H1 (cell line): ENCODE measurements around the gene UTRN. TPM values are rescaled to one million over a fixed set of nuclear protein-coding genes. Genes with fewer than 3 reads are reported as not detected.

Experiments
- CTCF ChIA-PET: fragments of 300-600 bp; sonication (Branson Sonifier 250); formaldehyde crosslinking; loops from one replicate; lab custom pipeline; 2021; ENCODE audit not compliant: partially characterized antibody; lab: Charles Lee
- POLR2A ChIA-PET: fragments of 300-600 bp; sonication (Branson Sonifier 250); formaldehyde crosslinking; loops from one replicate; lab custom pipeline; 2021; ENCODE audit warnings: inconsistent platforms; ENCODE audit not compliant: partially characterized antibody; lab: Charles Lee
- DNase-seq, 2 experiments: peaks; one replicate each; pipeline versions ENCODE4 v3.0.0 to v3.0.0-alpha.2; 2010 to 2022; ENCODE audit warnings: low spot score in 2 of 2, low read depth in 1 of 2, mixed read lengths in 1 of 2
- FAIRE-seq: peaks from 2 replicates; lab custom pipeline; 2011; peaks lifted over from hg19 to GRCh38; lab: Jason Lieb, UNC
- H2AFZ ChIP-seq: 2 replicates; pipeline ENCODE4 v1.8.1; 2012; ENCODE audit warnings: low read length, inconsistent platforms
- H2AK5ac ChIP-seq: 2 replicates; pipeline ENCODE4 v1.6.1; 2013; ENCODE audit warnings: low read depth, low read length
- H2BK120ac ChIP-seq: replicated peaks from 2 replicates; pipeline ENCODE3; 2013; ENCODE audit warnings: low read depth, low read length, inconsistent platforms
- H2BK12ac ChIP-seq: 2 replicates; pipeline ENCODE4 v1.6.1; 2013; ENCODE audit warnings: low read depth, low read length
- H2BK15ac ChIP-seq: 2 replicates; pipeline ENCODE4 v1.6.1; 2013; ENCODE audit warnings: low read length
- H2BK20ac ChIP-seq: 2 replicates; pipeline ENCODE4 v1.6.1; 2013; ENCODE audit warnings: low read length
- H2BK5ac ChIP-seq: 2 replicates; pipeline ENCODE4 v1.6.1; 2013; ENCODE audit warnings: low read depth, low read length
- H3K14ac ChIP-seq: 2 replicates; pipeline ENCODE4 v1.6.1; 2013; ENCODE audit warnings: inconsistent platforms; ENCODE audit not compliant: insufficient read length
- H3K18ac ChIP-seq: 2 replicates; pipeline ENCODE4 v1.6.1; 2013; ENCODE audit warnings: low read length; ENCODE audit errors: extremely low read depth
- H3K23ac ChIP-seq: 2 replicates; pipeline ENCODE4 v1.6.1; 2013; ENCODE audit warnings: inconsistent platforms; ENCODE audit not compliant: insufficient read length
- H3K23me2 ChIP-seq: 2 replicates; pipeline ENCODE4 v1.6.1; 2013; ENCODE audit warnings: low read depth, low read length
- H3K27ac ChIP-seq: 2 replicates; pipeline ENCODE4 v1.6.1; 2011; ENCODE audit warnings: low read depth, low read length, inconsistent platforms
- H3K27me3 ChIP-seq, 4 experiments: replicated peaks in 1 of 4; 1 replicate in 1 of 4; 2 replicates in 3 of 4; pipeline versions ENCODE4 v1.6.1 to v1.8.1; 2011 to 2013; ENCODE audit warnings: low read length in 3 of 4, mild to moderate bottlenecking in 3 of 4, inconsistent platforms in 2 of 4, mixed read lengths in 2 of 4, moderate library complexity in 1 of 4; ENCODE audit not compliant: control insufficient read depth in 3 of 4, insufficient read depth in 3 of 4; ENCODE audit errors: extremely low read depth in 1 of 4
- H3K36me3 ChIP-seq, 4 experiments: 2 replicates each; pipeline versions ENCODE4 v1.6.1 to v1.8.1; 2011 to 2013; ENCODE audit warnings: mild to moderate bottlenecking in 4 of 4, low read length in 3 of 4, moderate library complexity in 2 of 4, control low read depth in 1 of 4, inconsistent platforms in 1 of 4; ENCODE audit not compliant: insufficient read depth in 4 of 4, control insufficient read depth in 2 of 4
- H3K4ac ChIP-seq: replicated peaks from 2 replicates; pipeline ENCODE3; 2013; ENCODE audit warnings: low read length, low read depth, mixed read lengths, inconsistent platforms; ENCODE audit not compliant: insufficient read length
- H3K4me1 ChIP-seq, 4 experiments: replicated peaks in 1 of 4; 1 replicate in 1 of 4; 2 replicates in 3 of 4; pipeline versions ENCODE4 v1.6.1 to v1.8.1; 2011 to 2013; ENCODE audit warnings: low read length in 3 of 4, inconsistent platforms in 2 of 4, mixed read lengths in 1 of 4; ENCODE audit not compliant: insufficient read depth in 4 of 4, control insufficient read depth in 3 of 4
- H3K4me2 ChIP-seq, 2 experiments: 2 replicates each; pipeline versions ENCODE4 v1.6.1 to v1.8.1; 2011 to 2013; ENCODE audit warnings: low read depth in 2 of 2, low read length in 2 of 2, control low read depth in 1 of 2, inconsistent platforms in 1 of 2, mild to moderate bottlenecking in 1 of 2; ENCODE audit not compliant: insufficient read depth in 1 of 2
- H3K4me3 ChIP-seq, 4 experiments: fragments of 200-600, 300-600 bp in 1 of 4; sonication (generic), shearing (Covaris generic), sonication (Bioruptor Twin) in 1 of 4; 2 replicates each; pipeline versions ENCODE4 v1.5.1 to v1.8.1; 2011 to 2016; ENCODE audit warnings: low read length in 4 of 4, low read depth in 3 of 4, control low read depth in 2 of 4, inconsistent platforms in 2 of 4, mild to moderate bottlenecking in 2 of 4, mixed read lengths in 1 of 4, moderate library complexity in 1 of 4; ENCODE audit not compliant: insufficient read depth in 2 of 4; ENCODE audit errors: extremely low read depth in 1 of 4
- H3K56ac ChIP-seq: replicated peaks from 2 replicates; pipeline ENCODE3; 2013; ENCODE audit warnings: low read depth, mild to moderate bottlenecking, mixed read lengths, low read length, inconsistent platforms; ENCODE audit not compliant: insufficient read length
- H3K79me1 ChIP-seq: 2 replicates; pipeline ENCODE4 v1.6.1; 2013; ENCODE audit warnings: low read depth, low read length, control low read depth
- H3K79me2 ChIP-seq, 2 experiments: 2 replicates each; pipeline versions ENCODE4 v1.6.1 to v1.8.1; 2012 to 2013; ENCODE audit warnings: low read length in 2 of 2, mild to moderate bottlenecking in 2 of 2, inconsistent platforms in 1 of 2; ENCODE audit not compliant: insufficient read depth in 2 of 2, control insufficient read depth in 1 of 2
- H3K9ac ChIP-seq, 4 experiments: replicated peaks in 1 of 4; 1 replicate in 1 of 4; 2 replicates in 3 of 4; pipeline versions ENCODE4 v1.6.1 to v1.8.1; 2011 to 2013; ENCODE audit warnings: low read depth in 3 of 4, low read length in 3 of 4, control low read depth in 2 of 4, mild to moderate bottlenecking in 2 of 4, moderate library complexity in 2 of 4, inconsistent platforms in 1 of 4; ENCODE audit errors: extremely low read depth in 1 of 4
- H3K9me3 ChIP-seq, 2 experiments: 2 replicates each; pipeline versions ENCODE4 v1.6.1 to v1.8.1; 2012 to 2013; ENCODE audit warnings: mild to moderate bottlenecking in 2 of 2, moderate library complexity in 2 of 2, control low read depth in 1 of 2, inconsistent platforms in 1 of 2, low read depth in 1 of 2, low read length in 1 of 2, mixed read lengths in 1 of 2; ENCODE audit not compliant: insufficient read depth in 2 of 2
- H4K20me1 ChIP-seq, 2 experiments: replicated peaks in 1 of 2; 2 replicates each; pipeline versions ENCODE3 to v1.8.1; 2011 to 2013; ENCODE audit warnings: inconsistent platforms in 2 of 2, low read length in 2 of 2, mild to moderate bottlenecking in 1 of 2; ENCODE audit not compliant: insufficient read depth in 2 of 2, control insufficient read depth in 1 of 2
- H4K5ac ChIP-seq: 2 replicates; pipeline ENCODE4 v1.6.1; 2013; ENCODE audit warnings: low read length, low read depth, mixed read lengths, inconsistent platforms; ENCODE audit not compliant: insufficient read length
- H4K8ac ChIP-seq: 2 replicates; pipeline ENCODE4 v1.8.0; 2013; ENCODE audit warnings: mild to moderate bottlenecking, moderate library complexity, low read length, inconsistent platforms; ENCODE audit not compliant: insufficient read depth; ENCODE audit errors: extremely low read depth
- H4K91ac ChIP-seq: replicated peaks from 2 replicates; pipeline ENCODE3; 2013; ENCODE audit warnings: low read length, mixed read lengths, inconsistent platforms; ENCODE audit not compliant: insufficient read length
- CHD2 ChIP-seq: IDR thresholded peaks from 2 replicates; pipeline ENCODE4 v1.6.1; 2012; ENCODE audit warnings: low read length, improper control_type of control experiment
- EGR1 ChIP-seq: IDR thresholded peaks from 2 replicates; pipeline ENCODE4 v1.6.1; 2011; ENCODE audit warnings: low read depth, low read length, borderline replicate concordance
- HDAC2 ChIP-seq, 2 experiments: fragments of 300-600 bp in 1 of 2; sonication (generic) in 1 of 2; IDR thresholded peaks; 2 replicates each; pipeline ENCODE4 v1.6.1; 2011 to 2012; ENCODE audit warnings: low read depth in 2 of 2, low read length in 2 of 2, mild to moderate bottlenecking in 2 of 2, moderate library complexity in 2 of 2, borderline replicate concordance in 1 of 2, inconsistent platforms in 1 of 2
- RNF2 ChIP-seq: fragments of 200-900, 300-1000 bp; sonication (generic); IDR thresholded peaks from 2 replicates; pipeline ENCODE4 v1.7.1; 2016; ENCODE audit warnings: borderline replicate concordance, low read depth, mild to moderate bottlenecking, antibody characterized with exemption, low read length; ENCODE audit not compliant: poor library complexity, severe bottlenecking; ENCODE audit errors: missing control alignments
- USF2 ChIP-seq: IDR thresholded peaks from 2 replicates; pipeline ENCODE4 v1.6.1; 2011; ENCODE audit warnings: low read length, improper control_type of control experiment
- WGBS, 2 experiments: shearing (Covaris generic) in 1 of 2; methylation state at CpG; one replicate each; pipeline versions ENCODE4 v1.1.6 to v1.1.7; 2013 to 2015; ENCODE audit warnings: low lambda C conversion rate in 2 of 2, mixed read lengths in 2 of 2, inconsistent platforms in 1 of 2, low coverage in 1 of 2, missing lambda C conversion rate in 1 of 2; ENCODE audit not compliant: insufficient replicate concordance in 2 of 2, insufficient coverage in 1 of 2, insufficient read length in 1 of 2; ENCODE audit errors: extremely low coverage in 1 of 2, missing lambda C conversion rate in 1 of 2; 5-methylcytosine and 5-hydroxymethylcytosine counted together
- polyA plus RNA-seq, 7 experiments: library from polyadenylated mRNA; depleted of rRNA in 3 of 7; stranded (reverse) in 5 of 7; unstranded in 2 of 7; fragments of >200 nt in 5 of 7; fragments of 200-250 nt in 2 of 7; gene quantifications; 1 replicate in 5 of 7; 2 replicates in 1 of 7; 4 replicates in 1 of 7; pipeline versions ENCODE4 v1.2.1 to v1.2.3, GENCODE V29; 2011 to 2013; ENCODE audit warnings: missing spikeins in 2 of 7, mixed read lengths in 2 of 7
- total RNA-seq: library from RNA; stranded (reverse); fragmentation: NEBNext Ultra II Directional; extraction: Animal tissue kit (Norgen Biotek cat#: 25700); gene quantifications from 2 replicates; pipeline ENCODE4 v1.2.1, GENCODE V29; 2021

UTRN gene
- total and polyA plus RNA-seq, 2 of the 8 experiments (the other 6 are each of a cell fraction or from before 2014, with no cell fraction given): 25.0 to 112 TPM

GRCh38 chr6:144305567-144305966 is 20.4 kb downstream of the UTRN start:
- Histone ChIP-seq H2AK5ac (no peak overlapping the region), H4K8ac (no peak overlapping the region), H3K9me3 (no peaks in the 10 kb centered on the region), H2BK120ac (no peak overlapping the region), H2AFZ (no peak overlapping the region), H3K4me1 (peaks cover 0 to 6% (median 0%) of the 10 kb centered on the region in 4 experiments; a peak in 2 of 7 replicates), H2BK15ac (no peak overlapping the region), H3K79me2 (peaks cover 0 to 7% of the 10 kb centered on the region in 2 experiments; a peak in 2 of 4 replicates), H3K56ac (no peak overlapping the region), H3K18ac (no peak overlapping the region), H3K4me3 (no peak overlapping the region), H4K5ac (no peak overlapping the region), H3K27me3 (no peaks in the 10 kb centered on the region), H4K20me1 (no peaks in the 10 kb centered on the region), H3K27ac (no peak overlapping the region), H3K14ac (no peak overlapping the region), H3K9ac (no peak overlapping the region), H4K91ac (no peak overlapping the region), H3K79me1 (peaks cover 3% of the 10 kb centered on the region; the same call in 1 of the 2 replicates), H3K4ac (no peak overlapping the region), H2BK12ac (no peak overlapping the region; the same call in 1 of the 2 replicates), H3K23me2 (peaks cover 2% of the 10 kb centered on the region; the same call in 1 of the 2 replicates), H2BK5ac (no peak overlapping the region), H3K36me3 (0 out of 8 replicates have a peak, but pooled peaks cover 0 to 2% (median 0%) of the 10 kb centered on the region in 4 experiments), H2BK20ac (no peak overlapping the region), H3K23ac (no peak overlapping the region), H3K4me2 (no peak overlapping the region)
- TF ChIP-seq USF2: no peak
- TF ChIP-seq CHD2: no peak
- no peak for TF ChIP-seq HDAC2 (IDR thresholded peaks at IDR 0.05; ENCODE audit: borderline replicate concordance in 1 of 2, low read depth in 2 of 2, low read length in 2 of 2)
- no peak for TF ChIP-seq RNF2
- no peak for TF ChIP-seq EGR1
- ChIA-PET CTCF (interaction anchor here (0.6 to 1.5 kb wide), 10 partner anchors 9 to 86 kb away, joined by 3 to 4 read pairs (median 3); no protein-coding TSS in a partner anchor), POLR2A (interaction anchor here (1.2 to 2.0 kb wide), 2 partner anchors 9 to 24 kb away, joined by 3 to 7 read pairs; no protein-coding TSS in a partner anchor)
- DNase-seq (no peak), FAIRE-seq (no peak)
- WGBS, 2 experiments: 88% methylated on average over 1 of the region's 1 CpG; no CpG with 5 or more reads in 1 of the 2 experiments
